Vagina (tissue), 2 donors: ENCODE results near the gene MYO1A. TPM values are rescaled to one million over a fixed set of nuclear protein-coding genes. Genes with fewer than 3 reads are reported as not detected.

Experiments
- DNase-seq, 2 donors: peaks; one replicate each; pipeline ENCODE4 v3.0.0-alpha.2; 2017; ENCODE audit errors: extremely low spot score in 2 of 2
- H3K27ac ChIP-seq: fragments of 200-600 bp; sonication (generic); one replicate; pipeline ENCODE4 v1.5.1; 2019
- H3K27me3 ChIP-seq: fragments of 200-600 bp; sonication (generic); one replicate; pipeline ENCODE4 v1.5.1; 2019
- H3K36me3 ChIP-seq, 2 donors: fragments of 200-600 bp; sonication (generic); one replicate each; pipeline ENCODE4 v1.5.1; 2017 to 2019
- H3K4me1 ChIP-seq: fragments of 200-600 bp; sonication (generic); one replicate; pipeline ENCODE4 v1.5.1; 2019
- H3K4me3 ChIP-seq, 2 donors: fragments of 200-600 bp; sonication (generic); 1 replicate in 1 of 2; 2 replicates in 1 of 2; pipeline ENCODE4 v1.5.1; 2016 to 2019
- H3K9me3 ChIP-seq: fragments of 200-600 bp; sonication (generic); one replicate; pipeline ENCODE4 v1.5.1; 2019
- CTCF ChIP-seq, 3 experiments: fragments of 450-650 bp in 2 of 3; fragments of 200-600 bp in 1 of 3; sonication (generic) in 1 of 3; IDR thresholded peaks; one replicate each; pipeline ENCODE4 v1.5.1; 2017 to 2019; ENCODE audit warnings: antibody characterized with exemption in 3 of 3, mild to moderate bottlenecking in 2 of 3, moderate library complexity in 2 of 3
- POLR2A ChIP-seq, 2 donors: fragments of 450-650 bp; IDR thresholded peaks; one replicate each; pipeline ENCODE4 v1.6.1; 2017; ENCODE audit warnings: antibody characterized with exemption in 2 of 2, mild to moderate bottlenecking in 2 of 2, moderate library complexity in 2 of 2
- POLR2AphosphoS5 ChIP-seq, 2 donors: sonication (generic); formaldehyde crosslinking; IDR thresholded peaks; one replicate each; pipeline ENCODE4 v1.9.0; 2017; ENCODE audit warnings: antibody characterized with exemption in 2 of 2, mild to moderate bottlenecking in 2 of 2, low read depth in 1 of 2; ENCODE audit not compliant: insufficient read depth in 1 of 2
- intact Hi-C: fragments of 100-400 bp; cut with DNase I; formaldehyde crosslinking; loops from one replicate; pipeline ENCODE4 v1.15.1; 2023
- total RNA-seq: library from RNA; depleted of rRNA; stranded (reverse); fragments of >200 nt; gene quantifications from one replicate; pipeline ENCODE4 v1.2.3, GENCODE V29; 2016

Gene MYO1A
- total RNA-seq, 1 donor from 2014 or later = 1.2 TPM

GRCh38 chr12:56980941-56981530 is 68.9 kb downstream of the MYO1A start:
- TF ChIP-seq POLR2A (IDR thresholded peaks at IDR 0.05) (no peak), CTCF (IDR thresholded peaks at IDR 0.05) (no peak), POLR2AphosphoS5 (IDR thresholded peaks at IDR 0.05; ENCODE audit: insufficient read depth in 1 of 2, low read depth in 1 of 2) (no peak)
- intact Hi-C loops = no loop called here
- peak; percentile 60 to 70 for DNase-seq
- no peak overlapping the region for H3K4me3 ChIP-seq
- no peaks in the 10 kb centered on the region for H3K9me3 ChIP-seq
- H3K36me3 ChIP-seq = no peaks in the 10 kb centered on the region
- no peaks in the 10 kb centered on the region for H3K27me3 ChIP-seq
- H3K27ac ChIP-seq = no peak overlapping the region
- peaks cover 1% of the 10 kb centered on the region for H3K4me1 ChIP-seq

GRCh38 chr12:56980268-56980667 is 69.7 kb downstream of the MYO1A start:
- DNase-seq = peak; percentile 9 to 37
- Histone ChIP-seq H3K9me3 (no peaks in the 10 kb centered on the region), H3K27me3 (no peaks in the 10 kb centered on the region), H3K4me3 (no peak overlapping the region), H3K4me1 (no peaks in the 10 kb centered on the region), H3K27ac (no peak overlapping the region), H3K36me3 (no peaks in the 10 kb centered on the region)
- intact Hi-C loops = no loop called here
- TF ChIP-seq CTCF (IDR thresholded peaks at IDR 0.05) (no peak), POLR2AphosphoS5 (IDR thresholded peaks at IDR 0.05; ENCODE audit: insufficient read depth in 1 of 2, low read depth in 1 of 2) (no peak), POLR2A (IDR thresholded peaks at IDR 0.05) (no peak)

- Histone ChIP-seq H3K36me3 (no peaks in the 10 kb centered on the region), H3K27ac (no peak overlapping the region), H3K4me3 (no peak overlapping the region), H3K27me3 (no peaks in the 10 kb centered on the region), H3K4me1 (no peaks in the 10 kb centered on the region), H3K9me3 (no peaks in the 10 kb centered on the region)
- TF ChIP-seq POLR2A (IDR thresholded peaks at IDR 0.05) (no peak), CTCF (IDR thresholded peaks at IDR 0.05) (no peak), POLR2AphosphoS5 (IDR thresholded peaks at IDR 0.05; ENCODE audit: insufficient read depth in 1 of 2, low read depth in 1 of 2) (no peak)
- peak in 1 of 2 donors; percentile 77 for DNase-seq
- intact Hi-C loops = no loop called here
Observed at GRCh38 chr12:56979628-56980027, 70.3 kb downstream of the MYO1A start.

Other genes starting within 250 kb of the MYO1A start
- 11.0 TPM for gene SDR9C7, start 115.7 kb downstream of the MYO1A start, total RNA-seq
- gene RDH16, start 92.5 kb downstream of the MYO1A start, total RNA-seq = 2.9 TPM
- 6.1 TPM for gene ZBTB39, start 43.6 kb downstream of the MYO1A start, total RNA-seq
- gene TAC3, start 33.6 kb downstream of the MYO1A start, total RNA-seq = not detected
- 7.1 TPM for gene NEMP1, start 28.7 kb upstream of the MYO1A start, total RNA-seq
- 34.4 TPM for gene NAB2, start 39.0 kb upstream of the MYO1A start, total RNA-seq
- 146 TPM for gene STAT6, start 61.2 kb upstream of the MYO1A start, total RNA-seq
- gene LRP1, start 78.4 kb upstream of the MYO1A start, total RNA-seq = 477 TPM
- not detected for gene LRP1-AS, start 97.5 kb upstream of the MYO1A start, total RNA-seq
- gene NXPH4, start 166.7 kb upstream of the MYO1A start, total RNA-seq = 3.2 TPM
- gene SHMT2, start 179.6 kb upstream of the MYO1A start, total RNA-seq = 54.0 TPM
- gene STAC3, start 201.1 kb upstream of the MYO1A start, total RNA-seq = 0.74 TPM